H9 (cell line): ENCODE results near the gene MRPS31. TPM values are rescaled to one million over a fixed set of nuclear protein-coding genes. Genes with fewer than 3 reads are reported as not detected.

Source experiments
- DNase-seq: peaks from one replicate; pipeline ENCODE4 v3.0.0-alpha.2; 2017
- H2AFZ ChIP-seq: one replicate; pipeline ENCODE4 v1.6.1; 2013; ENCODE audit warnings: mild to moderate bottlenecking, low read length, control low read depth, moderate library complexity
- H2AK5ac ChIP-seq: 2 replicates; pipeline ENCODE4 v1.6.1; 2013; ENCODE audit warnings: low read length, control low read depth, mixed read lengths; ENCODE audit not compliant: insufficient read length
- H2BK120ac ChIP-seq: one replicate; pipeline ENCODE4 v1.6.1; 2013; ENCODE audit warnings: low read depth, mild to moderate bottlenecking, low read length, control low read depth, inconsistent platforms; ENCODE audit not compliant: poor library complexity, severe bottlenecking
- H2BK12ac ChIP-seq: 2 replicates; pipeline ENCODE4 v1.6.1; 2013; ENCODE audit warnings: low read length, control low read depth, mixed read lengths, low read depth; ENCODE audit not compliant: insufficient read length
- H2BK15ac ChIP-seq: 2 replicates; pipeline ENCODE4 v1.6.1; 2013; ENCODE audit warnings: low read depth, low read length, control low read depth
- H2BK20ac ChIP-seq: one replicate; pipeline ENCODE4 v1.6.1; 2013; ENCODE audit warnings: low read depth, mild to moderate bottlenecking, low read length, control low read depth, inconsistent platforms; ENCODE audit not compliant: poor library complexity, severe bottlenecking
- H2BK5ac ChIP-seq: 2 replicates; pipeline ENCODE4 v1.6.1; 2013; ENCODE audit warnings: low read length, control low read depth, mixed read lengths; ENCODE audit not compliant: insufficient read length
- H3K14ac ChIP-seq: 2 replicates; pipeline ENCODE4 v1.6.1; 2013; ENCODE audit warnings: low read length, control low read depth; ENCODE audit not compliant: insufficient read depth
- H3K18ac ChIP-seq: 2 replicates; pipeline ENCODE4 v1.6.1; 2013; ENCODE audit warnings: low read depth, mild to moderate bottlenecking, mixed read lengths, low read length, control low read depth; ENCODE audit not compliant: insufficient read length
- H3K23ac ChIP-seq: 2 replicates; pipeline ENCODE4 v1.6.1; 2013; ENCODE audit warnings: low read length, control low read depth, mixed read lengths, low read depth; ENCODE audit not compliant: insufficient read length
- H3K23me2 ChIP-seq: 2 replicates; pipeline ENCODE4 v1.6.1; 2013; ENCODE audit warnings: low read depth, mild to moderate bottlenecking, mixed read lengths, low read length, control low read depth; ENCODE audit not compliant: insufficient read length, poor library complexity, severe bottlenecking
- H3K27ac ChIP-seq: 2 replicates; pipeline ENCODE4 v1.5.1; 2013; ENCODE audit warnings: low read length, control low read depth, mixed read lengths, low read depth; ENCODE audit not compliant: insufficient read length
- H3K27me3 ChIP-seq: 2 replicates; pipeline ENCODE4 v1.6.1; 2013; ENCODE audit warnings: low read length, control low read depth, inconsistent platforms; ENCODE audit not compliant: insufficient read depth
- H3K4ac ChIP-seq: 2 replicates; pipeline ENCODE4 v1.6.1; 2013; ENCODE audit warnings: low read depth, mild to moderate bottlenecking, control low read depth, inconsistent platforms, low read length, moderate library complexity
- H3K4me1 ChIP-seq: 2 replicates; pipeline ENCODE4 v1.6.1; 2013; ENCODE audit warnings: low read length, control low read depth, inconsistent platforms; ENCODE audit not compliant: insufficient read depth
- H3K4me2 ChIP-seq: 2 replicates; pipeline ENCODE4 v1.6.1; 2013; ENCODE audit warnings: low read length, control low read depth, mixed read lengths; ENCODE audit not compliant: insufficient read length, insufficient read depth
- H3K56ac ChIP-seq: 2 replicates; pipeline ENCODE4 v1.6.1; 2013; ENCODE audit warnings: low read depth, mild to moderate bottlenecking, mixed read lengths, low read length, control low read depth; ENCODE audit not compliant: insufficient read length
- H3K79me1 ChIP-seq: 2 replicates; pipeline ENCODE4 v1.6.1; 2013; ENCODE audit warnings: low read depth, mild to moderate bottlenecking, moderate library complexity, low read length, control low read depth, inconsistent platforms; ENCODE audit not compliant: insufficient read depth, poor library complexity, severe bottlenecking
- H3K79me2 ChIP-seq: 2 replicates; pipeline ENCODE4 v1.6.1; 2013; ENCODE audit warnings: low read length, control low read depth, inconsistent platforms; ENCODE audit not compliant: insufficient read depth
- H3K9ac ChIP-seq: 2 replicates; pipeline ENCODE4 v1.6.1; 2013; ENCODE audit warnings: low read length, control low read depth, mixed read lengths; ENCODE audit not compliant: insufficient read length; ENCODE audit errors: extremely low read depth
- H3K9me3 ChIP-seq: one replicate; pipeline ENCODE4 v1.6.1; 2013; ENCODE audit warnings: low read depth, low read length, inconsistent platforms; ENCODE audit not compliant: control insufficient read depth
- H3T11ph ChIP-seq: one replicate; pipeline ENCODE4 v1.6.1; 2013; ENCODE audit warnings: mild to moderate bottlenecking, low read length, control low read depth, inconsistent platforms
- H4K20me1 ChIP-seq: one replicate; pipeline ENCODE4 v1.6.1; 2013; ENCODE audit not compliant: control insufficient read depth, insufficient read length, insufficient read depth
- H4K5ac ChIP-seq: 2 replicates; pipeline ENCODE4 v1.6.1; 2013; ENCODE audit warnings: low read depth, mild to moderate bottlenecking, mixed read lengths, low read length, control low read depth; ENCODE audit not compliant: insufficient read length
- H4K8ac ChIP-seq: replicated peaks from 2 replicates; pipeline ENCODE4 v1.6.1; 2013; ENCODE audit warnings: low read length, control low read depth, mixed read lengths, low read depth; ENCODE audit not compliant: insufficient read length
- H4K91ac ChIP-seq: 2 replicates; pipeline ENCODE4 v1.6.1; 2013; ENCODE audit warnings: low read depth, mild to moderate bottlenecking, moderate library complexity, mixed read lengths, low read length, control low read depth; ENCODE audit not compliant: insufficient read length
- H3K27ac Mint-ChIP-seq, 3 experiments: 2 replicates in 2 of 3; 3 replicates in 1 of 3; pipeline ENCODE4 v1.8.0; 2020 to 2021; ENCODE audit warnings: mixed read lengths in 3 of 3, mild to moderate bottlenecking in 1 of 3, moderate library complexity in 1 of 3
- H3K27me3 Mint-ChIP-seq: 2 replicates; pipeline ENCODE4 v1.8.0; 2021; ENCODE audit warnings: low read depth, mild to moderate bottlenecking, moderate library complexity, mixed read lengths
- H3K36me3 Mint-ChIP-seq, 3 experiments: 2 replicates in 2 of 3; 3 replicates in 1 of 3; pipeline ENCODE4 v1.8.0; 2020 to 2021; ENCODE audit warnings: low read depth in 3 of 3, mixed read lengths in 3 of 3; ENCODE audit not compliant: insufficient read depth in 1 of 3
- H3K4me1 Mint-ChIP-seq, 2 experiments: 2 replicates each; pipeline ENCODE4 v1.8.0; 2020; ENCODE audit warnings: mixed read lengths in 2 of 2
- H3K4me3 Mint-ChIP-seq, 2 experiments: 2 replicates in 1 of 2; 3 replicates in 1 of 2; pipeline ENCODE4 v1.8.0; 2020 to 2021; ENCODE audit warnings: mild to moderate bottlenecking in 2 of 2, mixed read lengths in 2 of 2, moderate library complexity in 1 of 2
- H3K9me3 Mint-ChIP-seq, 2 experiments: 2 replicates in 1 of 2; 3 replicates in 1 of 2; pipeline ENCODE4 v1.8.0; 2020; ENCODE audit warnings: mild to moderate bottlenecking in 2 of 2, mixed read lengths in 2 of 2, moderate library complexity in 1 of 2
- WGBS: extraction: QIAGEN DNeasy Blood & Tissue Kit; methylation state at CpG from one replicate; pipeline ENCODE4 v1.1.7; 2013; ENCODE audit warnings: missing lambda C conversion rate, low lambda C conversion rate, mixed read lengths; ENCODE audit not compliant: insufficient read length; ENCODE audit errors: extremely low coverage; 5-methylcytosine and 5-hydroxymethylcytosine counted together
- total RNA-seq: library from RNA; stranded (reverse); gene quantifications from 2 replicates; pipeline ENCODE4 v1.2.1, GENCODE V29; 2021
- TF ChIP-seq, protein P1 (sequence below): fragments of 200-600 bp; sonication (generic); conservative IDR thresholded peaks from 3 replicates; pipeline ENCODE4 v1.8.0; 2021; ENCODE audit warnings: antibody characterized with exemption, mild to moderate bottlenecking

The MRPS31 gene
- total RNA-seq, 1 experiment from 2014 or later = 27.3 TPM

DNA sequence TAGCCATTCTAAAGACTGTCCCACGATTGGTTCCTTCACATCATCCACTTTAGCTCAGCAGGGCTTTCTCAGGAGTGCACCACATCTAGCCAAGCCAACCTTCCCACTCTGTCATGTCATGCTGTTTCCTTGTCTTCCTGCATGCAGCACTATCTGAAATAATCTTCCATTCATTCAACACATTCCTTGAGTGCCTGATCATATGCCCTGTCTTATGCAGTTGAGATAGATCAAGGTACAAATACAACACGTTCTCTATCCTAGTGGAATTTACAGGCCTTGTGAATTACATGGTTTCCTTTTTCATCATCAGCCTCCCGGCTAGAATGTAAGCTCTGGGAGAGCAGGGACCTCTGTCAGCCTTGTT lies 6.8 kb upstream of the MRPS31 start:
- H3K79me2 ChIP-seq = no peaks in the 10 kb centered on the region
- H3K14ac ChIP-seq = no peak overlapping the region
- no peak overlapping the region for H3K4ac ChIP-seq
- H2BK20ac ChIP-seq = no peak overlapping the region
- no peak for DNase-seq
- no peak overlapping the region for H2BK5ac ChIP-seq
- Mint-ChIP-seq H3K27ac (no peak overlapping the region), H3K4me1 (peaks cover 8 to 18% of the 10 kb centered on the region in 2 experiments), H3K9me3 (no peaks in the 10 kb centered on the region), H3K36me3 (no peaks in the 10 kb centered on the region), H3K27me3 (no peaks in the 10 kb centered on the region), H3K4me3 (no peak overlapping the region)
- H3K56ac ChIP-seq = no peak overlapping the region
- no peak overlapping the region for H2BK12ac ChIP-seq
- no peaks in the 10 kb centered on the region for H4K20me1 ChIP-seq
- H3K4me1 ChIP-seq = no peaks in the 10 kb centered on the region
- no peak overlapping the region for H4K5ac ChIP-seq
- H3K23ac ChIP-seq = no peak overlapping the region
- H3K23me2 ChIP-seq = no peaks in the 10 kb centered on the region
- TF ChIP-seq, protein P1, sequence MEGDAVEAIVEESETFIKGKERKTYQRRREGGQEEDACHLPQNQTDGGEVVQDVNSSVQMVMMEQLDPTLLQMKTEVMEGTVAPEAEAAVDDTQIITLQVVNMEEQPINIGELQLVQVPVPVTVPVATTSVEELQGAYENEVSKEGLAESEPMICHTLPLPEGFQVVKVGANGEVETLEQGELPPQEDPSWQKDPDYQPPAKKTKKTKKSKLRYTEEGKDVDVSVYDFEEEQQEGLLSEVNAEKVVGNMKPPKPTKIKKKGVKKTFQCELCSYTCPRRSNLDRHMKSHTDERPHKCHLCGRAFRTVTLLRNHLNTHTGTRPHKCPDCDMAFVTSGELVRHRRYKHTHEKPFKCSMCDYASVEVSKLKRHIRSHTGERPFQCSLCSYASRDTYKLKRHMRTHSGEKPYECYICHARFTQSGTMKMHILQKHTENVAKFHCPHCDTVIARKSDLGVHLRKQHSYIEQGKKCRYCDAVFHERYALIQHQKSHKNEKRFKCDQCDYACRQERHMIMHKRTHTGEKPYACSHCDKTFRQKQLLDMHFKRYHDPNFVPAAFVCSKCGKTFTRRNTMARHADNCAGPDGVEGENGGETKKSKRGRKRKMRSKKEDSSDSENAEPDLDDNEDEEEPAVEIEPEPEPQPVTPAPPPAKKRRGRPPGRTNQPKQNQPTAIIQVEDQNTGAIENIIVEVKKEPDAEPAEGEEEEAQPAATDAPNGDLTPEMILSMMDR = no peak
- no CpG with 5 or more reads among the region's 3 CpGs for WGBS
- no peaks in the 10 kb centered on the region for H3K9me3 ChIP-seq
- H3K27me3 ChIP-seq = no peaks in the 10 kb centered on the region
- no peak overlapping the region for H3K27ac ChIP-seq
- H3K4me2 ChIP-seq = no peak overlapping the region
- H4K91ac ChIP-seq = no peak overlapping the region
- no peak overlapping the region for H2AK5ac ChIP-seq
- no peaks in the 10 kb centered on the region for H3K79me1 ChIP-seq
- no peak overlapping the region for H4K8ac ChIP-seq
- H2BK15ac ChIP-seq = no peak overlapping the region
- no peak overlapping the region for H2BK120ac ChIP-seq
- H2AFZ ChIP-seq = no peak overlapping the region
- H3T11ph ChIP-seq = no peak overlapping the region
- H3K9ac ChIP-seq = no peak overlapping the region
- H3K18ac ChIP-seq = no peak overlapping the region
